K562 (cell line): ENCODE data around the gene HACL1. TPM values are rescaled to one million over a fixed set of nuclear protein-coding genes. Genes with fewer than 3 reads are reported as not detected.
A peak's percentile ranks its signal among the peaks of the same experiment; 100 is the strongest.

Source experiments
- ELK1 ChIP-seq: sonication (generic); formaldehyde crosslinking; IDR thresholded peaks from 2 replicates; pipeline ENCODE4 v1.8.1; 2022; ENCODE audit warnings: missing genetic modification reagents
- ETV6 ChIP-seq, 3 experiments: fragments of 150-350 bp in 1 of 3; sonication (generic) in 1 of 3; formaldehyde crosslinking in 1 of 3; IDR thresholded peaks; 2 replicates each; pipeline versions ENCODE4 v1.6.1 to v1.8.0; 2014 to 2022; ENCODE audit warnings: borderline replicate concordance in 2 of 3, low read depth in 2 of 3, antibody characterized with exemption in 1 of 3, low read length in 1 of 3, mild to moderate bottlenecking in 1 of 3, missing genetic modification reagents in 1 of 3
- MAZ ChIP-seq, 2 experiments: fragments of 450-650 bp in 1 of 2; sonication (generic) in 1 of 2; formaldehyde crosslinking; IDR thresholded peaks in 1 of 2; conservative IDR thresholded peaks in 1 of 2; 2 replicates each; pipeline versions ENCODE4 v1.4.0 to v1.5.0; 2020; ENCODE audit warnings: mild to moderate bottlenecking in 1 of 2, missing genetic modification reagents in 1 of 2
- MYBL2 ChIP-seq, 2 experiments: fragments of 450-650 bp in 1 of 2; sonication (generic) in 1 of 2; formaldehyde crosslinking in 1 of 2; IDR thresholded peaks; 2 replicates each; pipeline versions ENCODE4 v1.6.1 to v1.8.1; 2017 to 2022; ENCODE audit warnings: borderline replicate concordance in 1 of 2, inconsistent platforms in 1 of 2, low read depth in 1 of 2, mild to moderate bottlenecking in 1 of 2, missing genetic modification reagents in 1 of 2, moderate library complexity in 1 of 2
- NR2F6 ChIP-seq: fragments of 450-650 bp; formaldehyde crosslinking; IDR thresholded peaks from 2 replicates; pipeline ENCODE4 v1.4.0; 2020; ENCODE audit warnings: mild to moderate bottlenecking
- POLR2A ChIP-seq: fragments of 450-650 bp; conservative IDR thresholded peaks from 2 replicates; pipeline ENCODE4 v1.6.1; 2016
- SP2 ChIP-seq: IDR thresholded peaks from 2 replicates; pipeline ENCODE4 v1.6.1; 2011; ENCODE audit warnings: mild to moderate bottlenecking, low read depth, low read length, moderate library complexity; ENCODE audit not compliant: poor library complexity, severe bottlenecking; ENCODE audit errors: extremely low read depth
- ZBTB2 ChIP-seq: fragments of 450-650 bp; IDR thresholded peaks from 2 replicates; pipeline ENCODE4 v1.6.1; 2016; ENCODE audit warnings: antibody characterized with exemption
- ZBTB33 ChIP-seq: sonication (generic); formaldehyde crosslinking; IDR thresholded peaks from 2 replicates; pipeline ENCODE4 v1.8.1; 2023; ENCODE audit warnings: mild to moderate bottlenecking, missing genetic modification reagents
- ZNF277 ChIP-seq: fragments of 250-450 bp; sonication (Bioruptor Pico); IDR thresholded peaks from 2 replicates; pipeline ENCODE4 v1.8.0; 2022; ENCODE audit warnings: inconsistent platforms, mild to moderate bottlenecking, moderate library complexity, borderline replicate concordance
- ZSCAN32 ChIP-seq: fragments of 450-650 bp; formaldehyde crosslinking; IDR thresholded peaks from 2 replicates; pipeline ENCODE4 v1.4.0; 2020; ENCODE audit warnings: mild to moderate bottlenecking, moderate library complexity
- polyA plus RNA-seq, 8 experiments: library from polyadenylated mRNA; depleted of rRNA in 4 of 8; stranded (reverse) in 5 of 8; unstranded in 3 of 8; fragments of >200 nt; fragmentation: Nextera tagmentation in 2 of 8; fragmentation: Illumina TruSeq in 1 of 8; extraction: Ambion mirVana in 2 of 8; extraction: Trizol in 1 of 8; gene quantifications; 2 replicates each; pipeline versions ENCODE4 v1.2.1 to v1.2.3, GENCODE V29; 2011 to 2014; ENCODE audit warnings: inconsistent platforms in 1 of 8, missing spikeins in 1 of 8
- total RNA-seq, 7 experiments: library from RNA; depleted of rRNA in 6 of 7; stranded (reverse); fragments of >200 nt in 6 of 7; fragmentation: Illumina TruSeq in 2 of 7; extraction: Trizol in 2 of 7; gene quantifications; 2 replicates each; pipeline versions ENCODE4 v1.2.1 to v1.2.3, GENCODE V29; 2011 to 2021; ENCODE audit warnings: low replicate concordance in 1 of 7
- TF ChIP-seq, protein P1 (sequence below): fragments of 450-650 bp; formaldehyde crosslinking; IDR thresholded peaks from 2 replicates; pipeline ENCODE4 v1.4.0; 2020; ENCODE audit warnings: mild to moderate bottlenecking, moderate library complexity
- TF ChIP-seq, protein P2 (sequence below): fragments of 450-650 bp; IDR thresholded peaks from 2 replicates; pipeline ENCODE4 v1.6.1; 2014; ENCODE audit warnings: low read depth, mild to moderate bottlenecking, moderate library complexity, borderline replicate concordance
- TF ChIP-seq, protein P3 (sequence below): sonication (generic); formaldehyde crosslinking; IDR thresholded peaks from 2 replicates; pipeline ENCODE4 v1.8.0; 2022; ENCODE audit warnings: missing genetic modification reagents, mild to moderate bottlenecking, borderline replicate concordance

Gene HACL1
- total and polyA plus RNA-seq, 9 of the 15 experiments (the other 6 are each of a cell fraction or from before 2014, with no cell fraction given): 18.9 to 61.5 (median 30.5) TPM

DNA sequence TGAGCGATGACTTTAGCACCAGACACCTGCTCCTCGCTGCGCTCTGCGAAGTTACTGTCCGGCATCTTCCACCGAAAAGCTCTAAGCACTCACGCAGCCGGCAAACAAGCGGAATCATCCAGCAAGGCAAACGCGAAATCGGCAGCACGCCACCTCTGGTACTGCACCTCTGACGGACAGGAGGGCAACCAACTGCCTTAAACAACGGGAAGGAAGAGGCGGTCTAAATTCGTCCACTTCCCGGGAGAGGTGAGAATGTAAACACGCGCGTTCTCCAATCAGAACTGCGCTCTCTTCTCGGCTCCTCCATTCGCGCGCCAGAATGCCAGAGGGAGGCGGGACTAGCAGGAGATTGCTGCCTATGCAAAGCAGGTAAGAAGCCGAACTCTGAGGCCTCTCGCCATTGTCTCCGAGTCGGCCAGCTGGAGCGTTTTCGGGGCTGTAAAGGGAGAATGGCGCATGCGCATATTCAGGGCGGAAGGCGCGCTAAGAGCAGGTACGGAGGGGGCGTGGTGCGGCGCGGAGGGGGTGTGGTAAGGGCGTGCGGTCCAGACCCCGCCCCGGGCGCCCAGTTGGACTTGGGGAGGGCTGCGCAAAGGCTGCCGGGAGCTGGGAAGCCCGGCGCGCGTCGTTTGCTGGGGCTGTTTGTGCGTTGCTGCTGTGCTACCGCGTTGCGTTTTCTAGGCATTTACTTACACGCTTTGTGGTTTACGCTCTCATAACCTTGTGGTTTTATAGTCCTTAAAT lies at the start of gene HACL1, which contains the start of gene BTD (continued):
- TF ChIP-seq ZBTB2: peak; percentile 78; the same call in 1 of the 2 replicates
- no peak for TF ChIP-seq ZSCAN32
- TF ChIP-seq, protein P1, sequence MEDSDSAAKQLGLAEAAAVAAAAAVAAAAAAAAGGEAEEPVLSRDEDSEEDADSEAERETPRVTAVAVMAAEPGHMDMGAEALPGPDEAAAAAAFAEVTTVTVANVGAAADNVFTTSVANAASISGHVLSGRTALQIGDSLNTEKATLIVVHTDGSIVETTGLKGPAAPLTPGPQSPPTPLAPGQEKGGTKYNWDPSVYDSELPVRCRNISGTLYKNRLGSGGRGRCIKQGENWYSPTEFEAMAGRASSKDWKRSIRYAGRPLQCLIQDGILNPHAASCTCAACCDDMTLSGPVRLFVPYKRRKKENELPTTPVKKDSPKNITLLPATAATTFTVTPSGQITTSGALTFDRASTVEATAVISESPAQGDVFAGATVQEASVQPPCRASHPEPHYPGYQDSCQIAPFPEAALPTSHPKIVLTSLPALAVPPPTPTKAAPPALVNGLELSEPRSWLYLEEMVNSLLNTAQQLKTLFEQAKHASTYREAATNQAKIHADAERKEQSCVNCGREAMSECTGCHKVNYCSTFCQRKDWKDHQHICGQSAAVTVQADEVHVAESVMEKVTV (CRISPR knock-in tag): no peak
- TF ChIP-seq, protein P2, sequence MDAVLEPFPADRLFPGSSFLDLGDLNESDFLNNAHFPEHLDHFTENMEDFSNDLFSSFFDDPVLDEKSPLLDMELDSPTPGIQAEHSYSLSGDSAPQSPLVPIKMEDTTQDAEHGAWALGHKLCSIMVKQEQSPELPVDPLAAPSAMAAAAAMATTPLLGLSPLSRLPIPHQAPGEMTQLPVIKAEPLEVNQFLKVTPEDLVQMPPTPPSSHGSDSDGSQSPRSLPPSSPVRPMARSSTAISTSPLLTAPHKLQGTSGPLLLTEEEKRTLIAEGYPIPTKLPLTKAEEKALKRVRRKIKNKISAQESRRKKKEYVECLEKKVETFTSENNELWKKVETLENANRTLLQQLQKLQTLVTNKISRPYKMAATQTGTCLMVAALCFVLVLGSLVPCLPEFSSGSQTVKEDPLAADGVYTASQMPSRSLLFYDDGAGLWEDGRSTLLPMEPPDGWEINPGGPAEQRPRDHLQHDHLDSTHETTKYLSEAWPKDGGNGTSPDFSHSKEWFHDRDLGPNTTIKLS: peak; percentile 38
- TF ChIP-seq, protein P3, sequence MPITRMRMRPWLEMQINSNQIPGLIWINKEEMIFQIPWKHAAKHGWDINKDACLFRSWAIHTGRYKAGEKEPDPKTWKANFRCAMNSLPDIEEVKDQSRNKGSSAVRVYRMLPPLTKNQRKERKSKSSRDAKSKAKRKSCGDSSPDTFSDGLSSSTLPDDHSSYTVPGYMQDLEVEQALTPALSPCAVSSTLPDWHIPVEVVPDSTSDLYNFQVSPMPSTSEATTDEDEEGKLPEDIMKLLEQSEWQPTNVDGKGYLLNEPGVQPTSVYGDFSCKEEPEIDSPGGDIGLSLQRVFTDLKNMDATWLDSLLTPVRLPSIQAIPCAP (CRISPR knock-in tag): no peak
- TF ChIP-seq ZBTB33 (CRISPR knock-in tag): peak; percentile 25; the same call in 1 of the 2 replicates
- TF ChIP-seq SP2: peak; percentile 87
- TF ChIP-seq MYBL2 (IDR thresholded peaks at IDR 0.05; ENCODE audit: low read depth): no peak
- TF ChIP-seq MYBL2 (CRISPR knock-in tag; IDR thresholded peaks at IDR 0.05; ENCODE audit: borderline replicate concordance): no peak
- no peak for TF ChIP-seq NR2F6 (CRISPR knock-in tag)
- TF ChIP-seq ETV6 (IDR thresholded peaks at IDR 0.05; ENCODE audit: borderline replicate concordance in 1 of 2, low read depth in 2 of 2, low read length in 1 of 2): no peak
- TF ChIP-seq ETV6 (CRISPR knock-in tag; IDR thresholded peaks at IDR 0.05; ENCODE audit: borderline replicate concordance): no peak
- TF ChIP-seq POLR2A: peak; percentile 98
- no peak for TF ChIP-seq ZNF277 (CRISPR knock-in tag)
- no peak for TF ChIP-seq ELK1 (CRISPR knock-in tag)
- peak; percentile 88 to 91 for TF ChIP-seq MAZ (CRISPR knock-in tag; conservative IDR thresholded peaks at IDR 0.05 in 1 of 2, IDR thresholded peaks at IDR 0.05 in 1 of 2)
